Peyer's patch (tissue), 4 donors: Measurements from ENCODE around the gene RPL6.

ENCODE experiments used
- CTCF ChIP-seq, 6 experiments: fragments of 450-650 bp in 4 of 6; fragments of 200-600 bp in 2 of 6; sonication (generic) in 1 of 6; IDR thresholded peaks; one replicate each; pipeline ENCODE4 v1.5.1; 2017 to 2019; ENCODE audit warnings: antibody characterized with exemption in 6 of 6, mild to moderate bottlenecking in 3 of 6, moderate library complexity in 1 of 6
- POLR2A ChIP-seq, 2 donors: fragments of 450-650 bp; IDR thresholded peaks; one replicate each; pipeline ENCODE4 v1.5.1; 2017; ENCODE audit warnings: antibody characterized with exemption in 2 of 2, mild to moderate bottlenecking in 2 of 2, moderate library complexity in 2 of 2

- TF ChIP-seq CTCF (IDR thresholded peaks at IDR 0.05) (no peak), POLR2A (IDR thresholded peaks at IDR 0.05) (no peak)
These were observed 26.5 kb downstream of the RPL6 start for GRCh38 chr12:112382866-112383265.
